ENCODE data around the gene CHCHD10. TPM values are rescaled to one million over a fixed set of nuclear protein-coding genes. Genes with fewer than 3 reads are reported as not detected.
"Not testable (repeated sequence)": the region's sequence is repeated elsewhere in the genome, so short reads cannot be mapped to it uniquely, and the experiment has no call there.

CHCHD10 gene
- total and polyA plus RNA-seq, 10 donors = 16.8 to 189 (median 95.1) TPM

DNA sequence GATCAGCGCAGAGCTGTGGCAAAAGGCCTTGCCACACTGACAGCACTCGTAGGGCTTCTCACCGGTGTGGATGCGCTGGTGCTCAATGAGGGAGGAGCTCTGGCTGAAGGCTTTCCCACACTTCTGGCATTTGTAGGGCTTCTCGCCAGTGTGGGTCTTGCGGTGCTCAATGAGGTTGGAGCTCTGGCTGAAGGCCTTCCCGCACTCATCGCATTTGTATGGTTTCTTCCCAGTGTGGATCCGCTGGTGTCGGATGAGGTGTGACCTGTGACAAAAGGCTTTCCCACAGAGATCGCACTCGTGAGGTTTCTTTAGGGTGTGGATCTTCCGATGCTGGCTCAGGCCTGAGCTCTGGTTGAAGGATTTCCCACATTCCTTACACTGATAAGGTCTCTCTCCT is 23.8 kb downstream of the CHCHD10 start:
- peaks cover 6 to 47% (median 28%) of the 10 kb centered on the region in 6 donors for H3K36me3 ChIP-seq
- 94 to 100% (median 98%) methylated on average over 5 to 13 of the region's 13 CpGs for WGBS, 5 donors
- H3K27me3 ChIP-seq (replicated peaks in 1 of 7) = no peaks in the 10 kb centered on the region
- DNase-seq = no peak
- H3K9me3 ChIP-seq = peaks cover 0 to 12% (median 6%) of the 10 kb centered on the region in 8 donors
- no peak for TF ChIP-seq POLR2AphosphoS5 (IDR thresholded peaks at IDR 0.05)
- TF ChIP-seq CTCF (IDR thresholded peaks at IDR 0.05 in 8 of 11, conservative IDR thresholded peaks at IDR 0.05 in 3 of 11) = no peak
- no peak for TF ChIP-seq POLR2A (IDR thresholded peaks at IDR 0.05)
- peaks cover 0 to 7% (median 0%) of the 10 kb centered on the region in 6 donors for H3K4me1 ChIP-seq
- H3K4me3 ChIP-seq = no peak overlapping the region
- intact Hi-C loops (cut with DNase I; ENCODE audit: low total_unique reads) = no loop called here
- H3K27ac ChIP-seq = no peak overlapping the region

- Histone ChIP-seq H3K27me3 (replicated peaks in 1 of 7) (no peaks in the 10 kb centered on the region), H3K4me3 (no peak overlapping the region), H3K27ac (no peak overlapping the region), H3K9me3 (peaks cover 0 to 12% (median 6%) of the 10 kb centered on the region in 8 donors), H3K4me1 (peaks cover 0 to 7% (median 0%) of the 10 kb centered on the region in 6 donors), H3K36me3 (peaks cover 6 to 47% (median 28%) of the 10 kb centered on the region in 6 donors)
- TF ChIP-seq POLR2A (IDR thresholded peaks at IDR 0.05) (no peak), POLR2AphosphoS5 (IDR thresholded peaks at IDR 0.05) (no peak), CTCF (IDR thresholded peaks at IDR 0.05 in 8 of 11, conservative IDR thresholded peaks at IDR 0.05 in 3 of 11) (no peak)
- WGBS, 5 donors = 65 to 87% (median 83%) methylated on average over 2 of the region's 2 CpGs
- intact Hi-C loops (cut with DNase I; ENCODE audit: low total_unique reads) = no loop called here
- no peak for DNase-seq
Measured at GRCh38 chr22:23743303-23743705, 24.5 kb downstream of the CHCHD10 start.

GRCh38 chr22:23742505-23743264 is 25.1 kb downstream of the CHCHD10 start:
- 74 to 91% (median 85%) methylated on average over 3 to 7 of the region's 7 CpGs for whole genome bisulfite sequencing, 5 donors
- Histone ChIP-seq H3K4me1 (peaks cover 0 to under 1% (median 0%) of the 10 kb centered on the region in 6 donors), H3K27me3 (replicated peaks in 1 of 7) (no peaks in the 10 kb centered on the region), H3K27ac (no peak overlapping the region), H3K4me3 (no peak overlapping the region), H3K9me3 (peaks cover 0 to 12% (median 6%) of the 10 kb centered on the region in 8 donors), H3K36me3 (peaks cover 6 to 47% (median 28%) of the 10 kb centered on the region in 6 donors)
- intact Hi-C loops (cut with DNase I; ENCODE audit: low total_unique reads) = no loop called here
- DNase-seq = no peak
- no peak for TF ChIP-seq POLR2AphosphoS5 (IDR thresholded peaks at IDR 0.05)
- TF ChIP-seq POLR2A (IDR thresholded peaks at IDR 0.05) = no peak
- no peak for TF ChIP-seq CTCF (IDR thresholded peaks at IDR 0.05 in 8 of 11, conservative IDR thresholded peaks at IDR 0.05 in 3 of 11)

DNA sequence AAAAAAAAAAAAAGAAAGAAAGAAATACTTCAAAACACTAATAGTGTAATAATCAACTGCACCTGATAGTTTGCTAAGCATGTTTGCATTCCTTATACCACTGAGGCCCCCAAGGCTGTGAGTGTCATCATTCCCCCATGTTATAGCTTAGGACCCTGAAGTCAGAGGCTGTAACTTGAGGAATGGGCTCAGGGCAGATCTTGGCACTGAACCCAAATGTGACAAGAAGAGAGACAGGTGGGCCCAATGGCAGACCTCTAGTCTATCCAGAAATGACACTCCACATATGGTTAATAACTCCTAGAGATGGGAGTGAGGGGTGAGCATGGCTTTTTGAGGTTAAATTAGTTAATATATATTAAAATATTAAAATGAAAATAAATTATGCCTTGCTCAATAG is 30.1 kb downstream of the CHCHD10 start:
- intact Hi-C loops (cut with DNase I; ENCODE audit: low total_unique reads) = no loop called here
- DNase-seq = no peak
- peaks cover 0 to 20% (median 6%) of the 10 kb centered on the region in 6 donors for H3K36me3 ChIP-seq

DNA sequence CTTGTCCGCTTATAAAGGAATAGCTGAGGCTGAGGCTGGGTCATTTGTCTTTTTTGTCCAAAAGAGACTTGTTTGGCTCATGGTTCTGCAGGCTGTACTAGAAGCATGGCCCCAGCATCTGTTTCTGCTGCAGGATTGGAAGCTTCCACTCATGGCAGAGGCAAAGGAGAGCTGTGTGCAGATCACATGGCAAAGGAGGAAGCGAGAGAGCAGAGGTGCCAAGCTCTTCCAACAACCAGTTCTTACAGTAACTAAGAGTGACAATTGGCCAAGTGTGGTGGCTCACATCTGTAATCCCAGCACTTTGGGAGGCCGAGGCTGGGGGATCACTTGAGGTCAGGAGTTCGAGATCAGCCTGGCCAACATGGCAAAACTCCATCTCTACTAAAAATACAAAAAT is 39.7 kb downstream of the CHCHD10 start:
- DNase-seq = peak; percentile 32
- H3K4me3 ChIP-seq; intact Hi-C loops (cut with DNase I; ENCODE audit: low total_unique reads); H3K4me1 ChIP-seq; H3K27me3 ChIP-seq (replicated peaks in 1 of 7); H3K9me3 ChIP-seq; H3K36me3 ChIP-seq; H3K27ac ChIP-seq: not testable (repeated sequence)
- WGBS, 5 donors = 66 to 84% (median 79%) methylated on average over 4 of the region's 4 CpGs

More for the DNA sequence above, 30.1 kb downstream of the CHCHD10 start:
- Histone ChIP-seq H3K27me3 (replicated peaks in 1 of 7) (no peaks in the 10 kb centered on the region), H3K9me3 (no peaks in the 10 kb centered on the region), H3K27ac (no peak overlapping the region), H3K4me1 (no peaks in the 10 kb centered on the region), H3K4me3 (no peak overlapping the region)
- TF ChIP-seq POLR2AphosphoS5 (IDR thresholded peaks at IDR 0.05) (no peak), CTCF (IDR thresholded peaks at IDR 0.05 in 8 of 11, conservative IDR thresholded peaks at IDR 0.05 in 3 of 11) (no peak), POLR2A (IDR thresholded peaks at IDR 0.05) (no peak)

Data from spleen (tissue), 11 donors.